Liver (tissue), 9 donors: Measurements from ENCODE around the gene EDRF1. TPM values are rescaled to one million over a fixed set of nuclear protein-coding genes. Genes with fewer than 3 reads are reported as not detected.

Source experiments
- DNase-seq: peaks from one replicate; pipeline ENCODE4 v3.0.0-alpha.2; 2017; ENCODE audit warnings: low spot score
- H3K27ac ChIP-seq, 2 donors: one replicate each; pipeline ENCODE4 v1.7.0; 2013; ENCODE audit warnings: inconsistent platforms in 2 of 2, low read length in 2 of 2, control low read depth in 1 of 2, low read depth in 1 of 2, mild to moderate bottlenecking in 1 of 2
- H3K27me3 ChIP-seq, 4 donors: one replicate each; pipeline versions ENCODE4 v1.6.1 to v1.7.0; 2013; ENCODE audit warnings: low read length in 3 of 4, inconsistent platforms in 1 of 4, mild to moderate bottlenecking in 1 of 4, moderate library complexity in 1 of 4; ENCODE audit not compliant: control insufficient read depth in 4 of 4, insufficient read depth in 4 of 4
- H3K36me3 ChIP-seq, 4 donors: one replicate each; pipeline versions ENCODE4 v1.6.1 to v1.7.0; 2013; ENCODE audit warnings: low read length in 3 of 4, mild to moderate bottlenecking in 3 of 4, low read depth in 1 of 4, moderate library complexity in 1 of 4; ENCODE audit not compliant: control insufficient read depth in 4 of 4, insufficient read depth in 3 of 4
- H3K4me1 ChIP-seq, 4 donors: one replicate each; pipeline versions ENCODE4 v1.6.1 to v1.7.0; 2013; ENCODE audit warnings: low read length in 3 of 4, mild to moderate bottlenecking in 3 of 4, moderate library complexity in 1 of 4; ENCODE audit not compliant: control insufficient read depth in 4 of 4, insufficient read depth in 4 of 4
- H3K4me3 ChIP-seq, 3 donors: one replicate each; pipeline versions ENCODE4 v1.6.1 to v1.7.0; 2013; ENCODE audit warnings: low read length in 3 of 3, control low read depth in 1 of 3, low read depth in 1 of 3, mild to moderate bottlenecking in 1 of 3
- H3K9ac ChIP-seq, 2 donors: one replicate each; pipeline ENCODE4 v1.7.0; 2013; ENCODE audit warnings: low read length in 2 of 2, mild to moderate bottlenecking in 2 of 2, moderate library complexity in 2 of 2, control low read depth in 1 of 2, low read depth in 1 of 2
- H3K9me3 ChIP-seq, 4 donors: one replicate each; pipeline versions ENCODE4 v1.6.1 to v1.7.0; 2013; ENCODE audit warnings: low read length in 3 of 4; ENCODE audit not compliant: control insufficient read depth in 4 of 4
- EGR1 ChIP-seq, 2 donors: IDR thresholded peaks; 2 replicates each; pipeline ENCODE4 v1.6.1; 2016 to 2018; ENCODE audit warnings: antibody characterized with exemption in 2 of 2, low read depth in 2 of 2
- FOXA2 ChIP-seq: IDR thresholded peaks from 2 replicates; pipeline ENCODE4 v1.6.1; 2016; ENCODE audit warnings: antibody characterized with exemption
- HNF4A ChIP-seq, 2 donors: conservative IDR thresholded peaks; 2 replicates each; pipeline ENCODE4 v1.6.1; 2016; ENCODE audit warnings: antibody characterized with exemption in 2 of 2, mild to moderate bottlenecking in 2 of 2
- HNF4G ChIP-seq: IDR thresholded peaks from 2 replicates; pipeline ENCODE4 v1.6.1; 2016; ENCODE audit warnings: antibody characterized with exemption
- NR2F2 ChIP-seq: IDR thresholded peaks from 2 replicates; pipeline ENCODE4 v1.6.1; 2016; ENCODE audit warnings: antibody characterized with exemption
- RAD21 ChIP-seq, 2 donors: IDR thresholded peaks; 2 replicates each; pipeline ENCODE4 v1.6.1; 2016; ENCODE audit warnings: antibody characterized with exemption in 2 of 2, mild to moderate bottlenecking in 2 of 2
- RXRA ChIP-seq, 2 donors: IDR thresholded peaks; 2 replicates each; pipeline ENCODE4 v1.6.1; 2017 to 2018; ENCODE audit warnings: antibody characterized with exemption in 2 of 2, mild to moderate bottlenecking in 1 of 2
- TAF1 ChIP-seq: conservative IDR thresholded peaks from 2 replicates; pipeline ENCODE4 v1.6.1; 2016; ENCODE audit warnings: antibody characterized with exemption, mild to moderate bottlenecking
- YY1 ChIP-seq: IDR thresholded peaks from 2 replicates; pipeline ENCODE4 v1.6.1; 2016; ENCODE audit warnings: antibody characterized with exemption, mild to moderate bottlenecking
- WGBS: extraction: QIAGEN DNeasy Blood & Tissue Kit; methylation state at CpG from one replicate; pipeline ENCODE4 v1.1.7; 2013; 5-methylcytosine and 5-hydroxymethylcytosine counted together
- polyA plus RNA-seq, 2 donors: library from polyadenylated mRNA; stranded (reverse) in 1 of 2; unstranded in 1 of 2; fragments of 200-250 nt in 1 of 2; fragments of >200 nt in 1 of 2; fragmentation: Nextera tagmentation in 1 of 2; extraction: Ambion mirVana in 1 of 2; gene quantifications; one replicate each; pipeline versions ENCODE4 v1.2.1 to v1.2.3, GENCODE V29; 2013 to 2015
- total RNA-seq, 2 donors: library from RNA; depleted of rRNA; stranded (reverse); fragments of >200 nt; gene quantifications; one replicate each; pipeline ENCODE4 v1.2.3, GENCODE V29; 2014
- TF ChIP-seq, protein P1 (sequence below): IDR thresholded peaks from 2 replicates; pipeline ENCODE4 v1.6.1; 2016; ENCODE audit warnings: antibody characterized with exemption
- TF ChIP-seq, protein P2 (sequence below): fragments of 150-350 bp; IDR thresholded peaks from 2 replicates; pipeline ENCODE4 v1.5.1; 2017; ENCODE audit warnings: improper control_type of control experiment, low read depth, low read length; ENCODE audit not compliant: missing input control
- TF ChIP-seq, protein P3 (sequence below): IDR thresholded peaks from 2 replicates; pipeline ENCODE4 v1.6.1; 2016; ENCODE audit warnings: antibody characterized with exemption
- donor health status: healthy.
- donor health status: healthy.
- donor health status: healthy.
- donor health status: healthy.
- donor health status: healthy.

The EDRF1 gene
- total and polyA plus RNA-seq, 4 donors = 3.9 to 17.0 (median 9.2) TPM

DNA sequence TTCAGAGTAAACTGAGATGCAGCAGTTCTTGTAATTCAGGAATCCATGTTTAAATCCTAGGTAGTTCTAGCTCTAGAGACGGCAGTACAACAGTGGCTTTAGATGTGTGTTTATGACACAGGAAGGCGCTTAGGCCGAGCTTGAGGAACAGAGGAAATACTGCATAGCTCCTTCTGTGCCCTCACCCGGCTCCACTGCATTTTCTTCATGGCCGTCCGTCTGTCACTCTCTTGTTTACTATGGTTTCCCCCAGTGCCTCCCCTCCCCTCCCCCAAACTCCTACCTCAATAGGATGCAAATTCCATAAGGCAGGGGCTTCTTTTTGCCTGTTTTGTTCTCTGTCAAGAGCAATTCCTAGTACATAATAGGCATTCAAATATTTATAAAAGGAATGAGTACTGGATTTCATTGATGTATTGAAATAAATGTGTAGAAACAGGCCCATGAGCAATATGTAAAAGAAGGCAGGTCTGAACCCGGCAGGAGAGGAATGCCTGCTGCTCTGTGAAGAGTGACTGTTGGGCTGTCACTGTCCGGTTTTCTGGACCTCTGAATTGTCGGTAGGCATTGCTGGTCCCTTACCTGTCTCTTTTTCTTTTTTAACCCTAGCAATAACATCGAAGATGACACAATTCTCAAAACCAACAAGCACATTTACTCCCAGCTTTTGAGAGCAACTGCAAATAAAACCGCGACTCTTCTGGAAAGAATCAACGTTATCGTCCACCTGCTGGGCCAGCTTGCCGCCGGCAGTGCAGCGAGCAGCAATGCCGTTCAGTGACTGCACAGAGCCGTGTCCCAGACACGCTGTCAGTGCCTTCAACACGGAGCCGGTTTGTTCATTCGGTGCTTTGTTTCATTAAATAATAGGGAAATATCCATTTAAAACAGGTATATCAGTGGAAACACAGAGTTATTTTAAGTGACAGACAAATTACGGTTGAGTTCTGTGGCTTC, 43.5 kb downstream of the EDRF1 start:
- Histone ChIP-seq H3K27me3 (no peaks in the 10 kb centered on the region), H3K9ac (no peak overlapping the region), H3K4me1 (no peaks in the 10 kb centered on the region), H3K27ac (no peak overlapping the region), H3K4me3 (no peak overlapping the region), H3K9me3 (no peaks in the 10 kb centered on the region), H3K36me3 (peaks cover 9 to 39% (median 33%) of the 10 kb centered on the region in 4 donors)
- WGBS = 95% methylated on average over 24 of the region's 24 CpGs
- no peak for TF ChIP-seq YY1
- no peak for TF ChIP-seq RXRA (IDR thresholded peaks at IDR 0.05)
- no peak for TF ChIP-seq TAF1
- no peak for TF ChIP-seq EGR1 (IDR thresholded peaks at IDR 0.05; ENCODE audit: low read depth in 2 of 2)
- no peak for TF ChIP-seq FOXA2
- TF ChIP-seq, protein P1, sequence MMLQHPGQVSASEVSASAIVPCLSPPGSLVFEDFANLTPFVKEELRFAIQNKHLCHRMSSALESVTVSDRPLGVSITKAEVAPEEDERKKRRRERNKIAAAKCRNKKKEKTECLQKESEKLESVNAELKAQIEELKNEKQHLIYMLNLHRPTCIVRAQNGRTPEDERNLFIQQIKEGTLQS = no peak
- TF ChIP-seq, protein P2, sequence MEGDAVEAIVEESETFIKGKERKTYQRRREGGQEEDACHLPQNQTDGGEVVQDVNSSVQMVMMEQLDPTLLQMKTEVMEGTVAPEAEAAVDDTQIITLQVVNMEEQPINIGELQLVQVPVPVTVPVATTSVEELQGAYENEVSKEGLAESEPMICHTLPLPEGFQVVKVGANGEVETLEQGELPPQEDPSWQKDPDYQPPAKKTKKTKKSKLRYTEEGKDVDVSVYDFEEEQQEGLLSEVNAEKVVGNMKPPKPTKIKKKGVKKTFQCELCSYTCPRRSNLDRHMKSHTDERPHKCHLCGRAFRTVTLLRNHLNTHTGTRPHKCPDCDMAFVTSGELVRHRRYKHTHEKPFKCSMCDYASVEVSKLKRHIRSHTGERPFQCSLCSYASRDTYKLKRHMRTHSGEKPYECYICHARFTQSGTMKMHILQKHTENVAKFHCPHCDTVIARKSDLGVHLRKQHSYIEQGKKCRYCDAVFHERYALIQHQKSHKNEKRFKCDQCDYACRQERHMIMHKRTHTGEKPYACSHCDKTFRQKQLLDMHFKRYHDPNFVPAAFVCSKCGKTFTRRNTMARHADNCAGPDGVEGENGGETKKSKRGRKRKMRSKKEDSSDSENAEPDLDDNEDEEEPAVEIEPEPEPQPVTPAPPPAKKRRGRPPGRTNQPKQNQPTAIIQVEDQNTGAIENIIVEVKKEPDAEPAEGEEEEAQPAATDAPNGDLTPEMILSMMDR = no peak
- DNase-seq = no peak

DNA sequence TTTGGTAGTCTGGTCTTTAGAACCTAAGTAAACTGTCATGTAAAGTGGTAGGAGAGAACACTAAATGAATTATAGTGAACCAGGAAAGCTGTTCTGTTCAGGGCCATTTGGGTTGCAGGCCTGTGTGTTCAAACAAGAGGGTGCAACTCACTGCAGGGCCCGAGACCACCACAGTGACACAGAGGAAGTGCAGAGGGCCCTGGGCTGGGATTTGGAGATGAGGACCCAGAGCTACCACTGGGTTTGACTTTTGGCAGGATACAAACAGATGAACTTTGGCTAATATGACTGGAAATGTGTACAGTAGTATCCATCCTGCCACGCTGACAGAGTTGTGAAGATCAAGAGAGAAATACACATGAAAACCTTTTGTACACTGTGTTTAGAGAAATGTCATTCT, 46.3 kb downstream of the EDRF1 start:
- TF ChIP-seq, protein P3, sequence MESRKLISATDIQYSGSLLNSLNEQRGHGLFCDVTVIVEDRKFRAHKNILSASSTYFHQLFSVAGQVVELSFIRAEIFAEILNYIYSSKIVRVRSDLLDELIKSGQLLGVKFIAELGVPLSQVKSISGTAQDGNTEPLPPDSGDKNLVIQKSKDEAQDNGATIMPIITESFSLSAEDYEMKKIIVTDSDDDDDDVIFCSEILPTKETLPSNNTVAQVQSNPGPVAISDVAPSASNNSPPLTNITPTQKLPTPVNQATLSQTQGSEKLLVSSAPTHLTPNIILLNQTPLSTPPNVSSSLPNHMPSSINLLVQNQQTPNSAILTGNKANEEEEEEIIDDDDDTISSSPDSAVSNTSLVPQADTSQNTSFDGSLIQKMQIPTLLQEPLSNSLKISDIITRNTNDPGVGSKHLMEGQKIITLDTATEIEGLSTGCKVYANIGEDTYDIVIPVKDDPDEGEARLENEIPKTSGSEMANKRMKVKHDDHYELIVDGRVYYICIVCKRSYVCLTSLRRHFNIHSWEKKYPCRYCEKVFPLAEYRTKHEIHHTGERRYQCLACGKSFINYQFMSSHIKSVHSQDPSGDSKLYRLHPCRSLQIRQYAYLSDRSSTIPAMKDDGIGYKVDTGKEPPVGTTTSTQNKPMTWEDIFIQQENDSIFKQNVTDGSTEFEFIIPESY = no peak
- no peak for TF ChIP-seq FOXA2
- no peak for TF ChIP-seq HNF4A (conservative IDR thresholded peaks at IDR 0.05)
- TF ChIP-seq, protein P1 = no peak
- no peak overlapping the region for H3K9ac ChIP-seq
- no peaks in the 10 kb centered on the region for H3K9me3 ChIP-seq
- no peak overlapping the region for H3K4me3 ChIP-seq
- no peak overlapping the region for H3K27ac ChIP-seq
- DNase-seq = no peak
- 94% methylated on average over 2 of the region's 2 CpGs for WGBS
- H3K4me1 ChIP-seq = no peaks in the 10 kb centered on the region
- peaks cover 8 to 25% (median 20%) of the 10 kb centered on the region in 4 donors for H3K36me3 ChIP-seq
- H3K27me3 ChIP-seq = no peaks in the 10 kb centered on the region

DNA sequence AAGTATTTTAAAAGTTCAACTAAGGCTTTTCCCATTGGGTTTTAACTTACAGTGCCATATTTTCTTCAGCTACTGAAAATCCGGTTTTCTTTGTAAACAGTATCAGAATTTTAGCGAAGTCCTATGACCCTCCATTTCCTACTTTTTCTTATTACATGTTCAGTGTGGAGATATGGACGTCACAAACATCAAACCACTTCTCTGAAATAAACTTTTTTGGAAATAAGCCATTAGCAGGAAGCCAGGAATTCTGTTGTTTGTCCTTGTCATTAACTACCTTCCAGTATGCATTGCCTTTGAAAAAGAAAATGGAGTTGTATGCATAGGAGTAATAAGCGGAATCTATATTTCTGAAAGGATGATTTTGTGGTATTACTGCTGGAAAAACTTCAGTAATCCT, 47.0 kb downstream of the EDRF1 start:
- H3K4me3 ChIP-seq = no peak overlapping the region
- H3K27me3 ChIP-seq = no peaks in the 10 kb centered on the region
- no peak for DNase-seq
- no peak for TF ChIP-seq RAD21 (IDR thresholded peaks at IDR 0.05)
- TF ChIP-seq, protein P3 = no peak
- no peak for TF ChIP-seq NR2F2
- no peak for TF ChIP-seq HNF4G
- H3K9me3 ChIP-seq = no peaks in the 10 kb centered on the region
- WGBS = 80% methylated on average over 4 of the region's 4 CpGs
- H3K36me3 ChIP-seq = peaks cover 8 to 22% (median 19%) of the 10 kb centered on the region in 4 donors
- no peak overlapping the region for H3K9ac ChIP-seq
- no peak overlapping the region for H3K27ac ChIP-seq
- H3K4me1 ChIP-seq = no peaks in the 10 kb centered on the region
